ENCODE results near the gene CDK15. TPM values are rescaled to one million over a fixed set of nuclear protein-coding genes. Genes with fewer than 3 reads are reported as not detected.

CDK15 gene
- total RNA-seq, 1 donor from 2014 or later = 0.21 TPM

GRCh38 chr2:201913201-201913600 lies 106.9 kb downstream of the CDK15 start:
- TF ChIP-seq EZH2phosphoT487 (IDR thresholded peaks at IDR 0.05) (no peak), CTCF (IDR thresholded peaks at IDR 0.05) (no peak), EZH2 (IDR thresholded peaks at IDR 0.05) (no peak)
- H3K27ac Mint-ChIP-seq = no peak overlapping the region
- H3K4me1 Mint-ChIP-seq = peaks cover 7% of the 10 kb centered on the region
- H3K4me3 ChIP-seq = no peak overlapping the region
- H3K9ac ChIP-seq = no peak overlapping the region
- H3F3A ChIP-seq (ENCODE audit: low read depth) = no peaks in the 10 kb centered on the region
- H3K36me3 ChIP-seq = no peaks in the 10 kb centered on the region
- H3K9me3 ChIP-seq (ENCODE audit: low read depth) = no peaks in the 10 kb centered on the region
- H4K20me1 ChIP-seq (ENCODE audit: low read depth) = no peaks in the 10 kb centered on the region
- no peak for DNase-seq (ENCODE audit: low spot score)
- peaks cover 2% of the 10 kb centered on the region for H3K27me3 Mint-ChIP-seq (ENCODE audit: insufficient read depth, low read depth)
- no peak overlapping the region for H3K4me2 ChIP-seq
- H3K79me2 ChIP-seq (ENCODE audit: low read depth) = no peaks in the 10 kb centered on the region
- no peaks in the 10 kb centered on the region for H3K27me3 ChIP-seq
- H3K4me3 Mint-ChIP-seq = no peak overlapping the region
- H3K36me3 Mint-ChIP-seq = no peaks in the 10 kb centered on the region
- H3K4me1 ChIP-seq = no peaks in the 10 kb centered on the region
- H3K9me3 Mint-ChIP-seq = no peaks in the 10 kb centered on the region
- no peak overlapping the region for H3K27ac ChIP-seq
- no peak overlapping the region for H2AFZ ChIP-seq (replicated peaks)

DNA sequence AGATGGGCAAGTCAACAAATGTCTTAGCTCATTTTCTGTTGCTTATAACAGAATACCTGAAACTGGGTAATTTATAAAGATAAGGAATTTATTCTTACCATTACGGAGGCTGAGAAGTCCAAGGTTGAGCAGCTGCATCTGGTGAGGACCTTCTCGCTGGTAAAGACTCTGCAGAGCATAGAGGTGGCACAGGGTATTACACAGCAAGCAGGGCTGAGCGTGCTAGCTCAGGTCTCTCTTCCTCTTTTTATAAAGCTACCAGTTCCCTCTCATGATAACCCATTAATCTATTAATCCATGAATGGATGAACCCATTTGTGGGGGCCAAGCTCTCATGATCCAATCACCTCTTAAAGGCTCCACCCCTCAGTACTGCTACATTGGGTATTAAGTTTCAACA lies 109.1 kb downstream of the CDK15 start:
- Histone ChIP-seq H2AFZ (replicated peaks) (no peak overlapping the region), H3K4me2 (no peak overlapping the region), H3K9ac (no peak overlapping the region), H3K36me3 (no peaks in the 10 kb centered on the region), H3K4me3 (no peak overlapping the region), H3K9me3 (ENCODE audit: low read depth) (no peaks in the 10 kb centered on the region), H3F3A (ENCODE audit: low read depth) (no peaks in the 10 kb centered on the region), H4K20me1 (ENCODE audit: low read depth) (no peaks in the 10 kb centered on the region), H3K4me1 (no peaks in the 10 kb centered on the region), H3K27me3 (no peaks in the 10 kb centered on the region), H3K79me2 (ENCODE audit: low read depth) (no peaks in the 10 kb centered on the region), H3K27ac (no peak overlapping the region)
- TF ChIP-seq CTCF (IDR thresholded peaks at IDR 0.05) (no peak), EZH2phosphoT487 (IDR thresholded peaks at IDR 0.05) (no peak), EZH2 (IDR thresholded peaks at IDR 0.05) (no peak)
- no peak overlapping the region for H3K27ac Mint-ChIP-seq
- H3K36me3 Mint-ChIP-seq = no peaks in the 10 kb centered on the region
- peaks cover 6% of the 10 kb centered on the region for H3K4me1 Mint-ChIP-seq
- peaks cover 2% of the 10 kb centered on the region for H3K27me3 Mint-ChIP-seq (ENCODE audit: insufficient read depth, low read depth)
- no peaks in the 10 kb centered on the region for H3K9me3 Mint-ChIP-seq
- DNase-seq (ENCODE audit: low spot score) = no peak
- H3K4me3 Mint-ChIP-seq = no peak overlapping the region

GRCh38 chr2:201916565-201916964 lies 110.2 kb downstream of the CDK15 start:
- Mint-ChIP-seq H3K36me3 (no peaks in the 10 kb centered on the region), H3K4me3 (no peak overlapping the region), H3K27me3 (ENCODE audit: insufficient read depth, low read depth) (peaks cover 2% of the 10 kb centered on the region), H3K9me3 (no peaks in the 10 kb centered on the region), H3K4me1 (peaks cover 13% of the 10 kb centered on the region), H3K27ac (no peak overlapping the region)
- Histone ChIP-seq H3K4me1 (no peaks in the 10 kb centered on the region), H2AFZ (replicated peaks) (no peak overlapping the region), H4K20me1 (ENCODE audit: low read depth) (no peaks in the 10 kb centered on the region), H3K9me3 (ENCODE audit: low read depth) (no peaks in the 10 kb centered on the region), H3K4me2 (no peak overlapping the region), H3K27ac (no peak overlapping the region), H3K79me2 (ENCODE audit: low read depth) (no peaks in the 10 kb centered on the region), H3K36me3 (no peaks in the 10 kb centered on the region), H3K27me3 (no peaks in the 10 kb centered on the region), H3K9ac (no peak overlapping the region), H3K4me3 (no peak overlapping the region), H3F3A (ENCODE audit: low read depth) (no peaks in the 10 kb centered on the region)
- TF ChIP-seq CTCF (IDR thresholded peaks at IDR 0.05) = no peak
- no peak for TF ChIP-seq EZH2 (IDR thresholded peaks at IDR 0.05)
- TF ChIP-seq EZH2phosphoT487 (IDR thresholded peaks at IDR 0.05) = no peak
- no peak for DNase-seq (ENCODE audit: low spot score)

Data from neural progenitor cell (in vitro differentiated cells).